Glomerular visceral epithelial cell (primary cell): ENCODE results near the gene RGS14.

Source experiments
- DNase-seq: peaks from one replicate; pipeline ENCODE4 v3.0.0-alpha.2; 2016; ENCODE audit errors: extremely low spot score

The RGS14 gene

DNA sequence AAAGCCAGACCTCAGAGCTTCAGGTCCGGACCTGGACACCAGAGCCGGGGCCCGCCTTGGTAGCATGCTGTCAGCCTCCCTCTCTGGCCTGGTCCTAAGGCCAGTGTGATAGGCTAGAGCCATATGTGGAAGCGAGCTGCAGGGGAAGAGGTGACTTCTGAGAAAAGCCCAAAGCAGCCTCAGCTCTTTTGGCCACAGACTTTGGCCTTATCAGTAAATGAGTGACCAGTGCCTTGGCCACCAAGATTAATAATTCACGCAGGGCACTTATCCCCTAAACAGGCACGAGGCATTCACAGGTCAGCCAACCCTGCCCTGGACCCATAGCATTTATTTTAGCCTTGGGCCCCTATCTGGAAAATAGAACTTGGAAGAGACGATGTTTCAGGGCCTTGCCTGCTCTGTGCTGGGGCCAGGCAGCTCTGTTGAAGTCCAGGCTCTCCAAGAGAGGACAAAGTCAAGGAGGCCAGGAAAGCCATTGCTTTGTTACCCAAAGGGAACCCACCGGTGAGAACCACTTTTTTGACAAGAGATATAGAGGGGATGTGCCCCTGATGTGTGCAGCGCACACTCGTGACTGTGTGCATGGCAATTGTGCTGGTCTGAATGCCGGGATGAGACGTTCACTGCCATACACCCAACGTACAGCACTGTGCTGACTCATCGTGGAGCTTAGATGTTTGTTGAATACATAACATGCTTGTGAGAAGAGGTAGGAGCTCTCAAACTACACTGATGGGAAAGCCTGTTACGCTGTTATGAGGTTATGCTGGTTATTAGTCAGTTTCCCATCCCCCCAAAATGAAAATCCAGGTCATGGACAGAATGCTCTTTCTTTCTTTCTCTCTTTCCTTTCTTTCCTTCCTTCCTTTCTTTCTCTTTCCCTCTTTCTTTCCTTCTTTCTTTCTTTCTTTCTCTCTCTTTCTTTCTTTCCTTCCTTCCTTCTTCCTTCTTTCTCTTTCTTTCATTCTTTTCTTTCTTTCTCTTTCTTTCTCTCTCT lies 21.5 kb downstream of the RGS14 start:
- peak; percentile 85 for DNase-seq

GRCh38 chr5:177380805-177381126 lies 23.0 kb downstream of the RGS14 start:
- DNase-seq = no peak

GRCh38 chr5:177382423-177383029 lies 24.8 kb downstream of the RGS14 start:
- no peak for DNase-seq

- no peak for DNase-seq
Observed at GRCh38 chr5:177383181-177383580, 25.5 kb downstream of the RGS14 start.

GRCh38 chr5:177384134-177384533 lies 26.4 kb downstream of the RGS14 start, which contains the start of gene SLC34A1:
Gene SLC34A1 (plus strand): TSS chr5:177384434. CDS start chr5:177385742, 1,308 bp downstream.
- DNase-seq = no peak

GRCh38 chr5:177385720-177386119 lies 28.0 kb downstream of the RGS14 start:
- no peak for DNase-seq

- DNase-seq = no peak
Observed at GRCh38 chr5:177386542-177386941, 28.8 kb downstream of the RGS14 start.

DNA sequence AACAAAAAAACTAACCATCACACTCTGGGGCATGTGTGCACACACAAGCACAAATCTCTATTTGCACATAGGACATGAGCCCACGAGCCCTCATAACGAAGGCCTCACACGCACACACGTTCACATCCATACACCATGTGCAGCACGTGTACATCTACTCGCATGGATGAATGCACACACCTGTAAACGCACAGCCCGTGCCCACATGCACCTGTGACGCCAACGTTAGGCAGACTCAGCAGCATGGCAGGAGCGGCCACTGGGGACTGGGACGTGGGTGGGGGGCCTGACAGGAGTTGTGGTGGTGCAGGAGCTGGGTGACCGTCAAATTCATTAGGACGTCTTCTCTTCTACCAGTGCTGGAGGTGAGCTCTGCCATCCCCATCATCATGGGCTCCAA lies 29.7 kb downstream of the RGS14 start:
- no peak for DNase-seq

DNA sequence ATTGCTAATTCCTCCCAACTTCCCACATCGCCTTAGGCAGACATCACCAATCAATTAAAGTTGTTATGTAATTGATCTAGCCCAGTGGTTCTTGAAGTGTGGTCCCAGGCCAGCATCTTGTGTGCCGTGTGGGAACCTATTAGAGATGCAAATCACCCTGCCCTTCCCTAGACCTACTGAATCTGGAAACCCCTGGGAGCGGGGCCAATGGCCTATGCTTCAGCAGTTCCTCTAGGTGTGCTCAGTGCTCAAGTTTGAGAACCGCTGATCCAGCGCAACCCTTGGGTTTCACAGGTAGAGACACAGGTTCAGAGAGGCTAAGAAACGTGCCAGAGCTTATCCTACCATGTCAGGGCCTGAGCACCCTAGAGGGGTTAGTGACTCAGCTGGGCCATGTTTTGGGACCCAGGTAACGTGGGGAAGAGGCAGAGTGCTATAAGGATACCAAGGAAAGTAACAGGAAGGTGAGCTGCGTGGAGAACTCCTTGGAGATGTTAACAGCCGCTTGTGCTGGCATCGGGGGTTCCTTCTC lies 30.9 kb downstream of the RGS14 start:
- DNase-seq = no peak

- peak; percentile 88 for DNase-seq
Observed at GRCh38 chr5:177389241-177390169, 31.8 kb downstream of the RGS14 start.

DNA sequence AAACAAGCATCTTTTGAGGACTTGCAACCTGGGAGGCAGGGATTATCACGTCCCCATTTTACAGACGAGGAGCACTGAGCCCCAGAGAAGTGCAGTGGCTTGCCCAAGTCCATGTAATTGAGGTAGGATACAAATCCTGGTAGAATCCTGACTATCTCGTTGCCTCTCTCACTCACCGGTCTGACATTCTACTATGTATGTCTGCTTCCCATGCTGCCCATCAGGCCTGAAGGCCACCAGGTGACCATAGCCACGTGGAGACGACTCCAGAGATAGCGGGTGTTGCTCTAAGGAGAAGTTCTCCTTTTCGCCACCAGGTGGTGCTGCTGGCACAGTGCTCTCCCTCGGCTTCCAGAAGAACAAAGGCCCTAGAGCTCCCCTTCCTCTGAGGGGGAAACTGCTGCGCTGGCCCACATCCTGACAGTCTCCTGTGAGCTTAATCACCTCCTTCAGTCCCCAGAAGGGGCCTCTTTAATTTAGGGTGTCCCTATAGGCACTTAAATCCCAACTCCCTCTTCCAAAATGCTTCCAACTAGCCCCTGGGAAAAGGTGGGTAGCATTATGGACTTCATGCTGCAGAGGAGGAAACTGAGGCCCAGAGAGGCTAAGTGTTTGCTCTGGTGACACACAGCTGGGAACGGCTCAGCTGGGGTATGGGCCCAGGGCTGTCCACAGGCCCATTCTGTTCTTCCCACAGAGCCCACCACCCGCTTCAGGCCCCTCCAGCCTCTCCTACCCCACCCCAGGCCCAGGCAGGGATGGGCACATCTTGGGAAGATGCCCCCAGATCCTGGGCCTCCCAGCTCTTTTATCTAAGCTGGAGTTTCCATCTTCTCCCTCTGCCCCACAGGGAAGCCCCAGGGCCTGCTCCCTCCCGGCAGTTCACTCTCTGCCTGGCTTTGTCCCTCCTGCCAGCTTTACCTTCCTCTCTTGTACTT lies 32.9 kb downstream of the RGS14 start:
- peak; percentile 92 for DNase-seq

DNA sequence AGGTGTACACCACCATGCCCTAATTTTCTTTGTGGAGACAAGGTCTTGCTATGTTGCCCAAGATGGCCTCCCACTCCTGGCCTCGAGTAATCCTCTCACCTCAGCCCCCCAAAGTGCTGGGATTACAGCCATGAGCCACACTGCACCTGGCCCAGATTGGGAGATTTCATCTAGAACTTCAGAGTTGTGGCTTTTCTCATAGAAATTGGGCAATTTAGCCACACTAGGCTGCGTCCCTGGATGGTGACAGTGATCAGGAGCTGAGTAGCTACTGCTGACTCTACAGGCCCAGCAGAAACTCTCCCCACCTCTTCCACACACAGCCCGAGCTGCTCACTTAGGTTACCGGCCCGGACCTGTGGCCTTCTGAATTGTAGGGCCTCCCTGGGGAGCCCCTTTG lies 35.0 kb downstream of the RGS14 start:
- DNase-seq = no peak

GRCh38 chr5:177393206-177393765 lies 35.6 kb downstream of the RGS14 start:
- DNase-seq = no peak

- DNase-seq = no peak
Observed at GRCh38 chr5:177393990-177394389, 36.3 kb downstream of the RGS14 start.

DNA sequence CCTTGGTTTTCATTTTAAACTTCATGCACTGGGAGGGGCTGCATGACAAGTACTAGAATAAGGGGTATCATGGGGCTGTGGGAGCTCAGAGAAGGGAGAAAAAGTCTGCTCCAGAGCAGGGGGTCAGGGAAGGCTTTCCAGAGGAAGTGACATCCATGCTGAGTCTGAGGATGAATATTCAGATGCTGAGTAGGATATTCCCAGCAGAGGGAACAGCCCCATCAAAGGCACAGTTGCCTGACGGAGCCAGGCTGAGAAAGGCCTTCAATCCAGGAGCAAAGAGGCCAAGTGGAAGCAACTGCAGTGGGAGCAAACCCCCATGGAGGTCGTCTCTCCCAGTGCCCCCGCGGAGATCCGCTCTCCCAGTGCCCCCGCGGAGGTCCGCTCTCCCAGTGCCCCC lies 38.4 kb downstream of the RGS14 start:
- DNase-seq = no peak

GRCh38 chr5:177396807-177397206 lies 39.1 kb downstream of the RGS14 start:
- DNase-seq = no peak

DNA sequence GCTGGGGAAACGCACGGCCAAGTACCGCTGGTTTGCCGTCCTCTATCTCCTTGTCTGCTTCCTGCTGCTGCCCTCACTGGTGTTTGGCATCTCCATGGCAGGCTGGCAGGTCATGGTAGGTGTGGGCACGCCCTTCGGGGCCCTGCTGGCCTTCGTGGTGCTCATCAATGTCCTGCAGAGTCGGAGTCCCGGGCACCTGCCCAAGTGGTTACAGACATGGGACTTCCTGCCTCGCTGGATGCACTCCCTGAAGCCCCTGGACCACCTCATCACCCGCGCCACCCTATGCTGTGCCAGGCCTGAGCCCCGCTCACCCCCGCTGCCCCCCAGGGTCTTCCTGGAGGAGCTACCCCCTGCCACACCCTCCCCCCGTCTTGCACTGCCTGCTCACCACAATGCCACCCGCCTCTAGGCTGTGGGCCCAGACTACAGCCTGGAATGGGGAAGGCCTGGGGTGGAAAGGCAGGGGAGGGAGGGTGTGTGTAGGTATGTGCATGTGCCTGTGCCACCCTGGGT lies 40.2 kb downstream of the RGS14 start:
- no peak for DNase-seq

DNA sequence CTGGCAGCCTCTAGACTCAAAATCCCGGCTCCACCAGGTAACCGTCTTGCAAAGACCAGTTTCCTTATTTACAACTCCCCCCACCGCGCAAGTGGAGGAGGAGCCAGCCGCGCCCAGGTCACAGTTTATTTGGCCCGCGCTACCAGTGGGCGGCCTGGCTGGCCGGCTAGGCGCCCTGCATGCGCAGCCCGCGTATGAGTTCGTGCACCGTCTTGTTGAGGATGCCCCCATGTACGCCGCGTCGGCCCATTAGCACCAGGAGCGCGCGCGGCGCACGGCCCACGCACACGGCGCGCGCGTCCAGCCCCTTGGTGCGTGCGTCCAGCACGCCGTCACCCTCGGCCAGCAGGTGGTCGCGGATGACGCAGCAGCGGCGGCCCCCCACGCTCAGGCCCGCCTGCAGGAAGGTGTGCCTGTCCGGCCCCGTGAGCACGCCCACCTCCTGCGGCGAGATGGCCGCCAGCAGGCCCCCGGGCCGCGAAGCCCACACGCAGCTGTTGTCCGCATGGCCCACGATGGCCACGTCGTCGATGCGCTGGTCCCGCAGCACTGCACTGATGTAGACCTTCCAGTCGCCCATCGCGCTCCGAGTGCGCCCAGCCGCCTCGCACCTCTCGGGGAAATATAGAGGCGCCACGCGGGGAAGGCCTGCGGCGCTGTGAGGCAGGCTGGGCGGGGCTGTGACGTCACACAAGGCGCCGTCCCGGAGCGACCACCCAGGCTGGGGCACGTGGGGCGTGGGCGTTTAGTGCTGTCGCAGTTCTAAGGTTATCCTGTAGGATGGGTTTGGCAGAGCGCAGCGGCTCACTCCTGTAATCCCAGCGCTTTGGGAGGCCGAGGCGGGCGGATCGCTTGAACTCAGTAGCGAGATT lies 42.5 kb downstream of the RGS14 start, which contains the start of gene PFN3:
Gene PFN3, minus strand, starts transcription at position 665 of the 872 bp plus-strand sequence. Its CDS starts 85 bp downstream, at position 580.
- no peak for DNase-seq
